WTC11 (cell line): ENCODE measurements around the gene BNC1. TPM values are rescaled to one million over a fixed set of nuclear protein-coding genes. Genes with fewer than 3 reads are reported as not detected.

ENCODE experiments used
- ATAC-seq: fragments of 200-7000 bp; cut with Tn5 transposase; 2 replicates; pipeline ENCODE4 v1.10.0; 2021; ENCODE audit warnings: mild to moderate bottlenecking, moderate library complexity
- CTCF ChIA-PET: fragments of 300-600 bp; sonication (Branson Sonifier 250); formaldehyde crosslinking; loops from one replicate; lab custom pipeline; 2021; ENCODE audit warnings: antibody characterized with exemption; lab: Charles Lee
- POLR2A ChIA-PET: fragments of 350-600 bp; sonication (Branson Sonifier 250); formaldehyde crosslinking; loops from one replicate; lab custom pipeline; 2021; ENCODE audit warnings: antibody characterized with exemption; lab: Charles Lee
- DNase-seq: peaks from one replicate; pipeline ENCODE4 v3.0.0; 2021; ENCODE audit warnings: low spot score
- H3K27ac Mint-ChIP-seq: 2 replicates; pipeline ENCODE4 v1.8.0; 2021; ENCODE audit warnings: mixed read lengths
- H3K27me3 Mint-ChIP-seq: 2 replicates; pipeline ENCODE4 v1.8.0; 2021; ENCODE audit warnings: low read depth, mild to moderate bottlenecking, moderate library complexity, mixed read lengths
- H3K36me3 Mint-ChIP-seq: 2 replicates; pipeline ENCODE4 v1.8.0; 2021; ENCODE audit warnings: mixed read lengths
- H3K4me1 Mint-ChIP-seq: 2 replicates; pipeline ENCODE4 v1.8.0; 2022; ENCODE audit warnings: mixed read lengths
- H3K4me3 Mint-ChIP-seq: 2 replicates; pipeline ENCODE4 v1.8.0; 2021; ENCODE audit warnings: mild to moderate bottlenecking, moderate library complexity, mixed read lengths
- H3K9me3 Mint-ChIP-seq: 2 replicates; pipeline ENCODE4 v1.8.0; 2021; ENCODE audit warnings: mixed read lengths
- CBFB ChIP-seq: sonication (generic); formaldehyde crosslinking; IDR thresholded peaks from 2 replicates; pipeline ENCODE4 v1.8.1; 2022; ENCODE audit warnings: mild to moderate bottlenecking, low read depth, missing genetic modification reagents
- ESRRA ChIP-seq: sonication (generic); formaldehyde crosslinking; IDR thresholded peaks from 2 replicates; pipeline ENCODE4 v1.8.1; 2022; ENCODE audit warnings: mild to moderate bottlenecking, missing genetic modification reagents, borderline replicate concordance
- FOXJ3 ChIP-seq: sonication (generic); formaldehyde crosslinking; IDR thresholded peaks from 2 replicates; pipeline ENCODE4 v1.9.0; 2021; ENCODE audit warnings: missing genetic modification reagents, mild to moderate bottlenecking, borderline replicate concordance
- GABPB1 ChIP-seq: sonication (generic); formaldehyde crosslinking; IDR thresholded peaks from 2 replicates; pipeline ENCODE4 v1.8.1; 2023; ENCODE audit warnings: mild to moderate bottlenecking, missing genetic modification reagents
- GRHL2 ChIP-seq: fragments of 250-450 bp; sonication (Bioruptor Pico); IDR thresholded peaks from 2 replicates; pipeline ENCODE4 v1.8.0; 2022; ENCODE audit warnings: mild to moderate bottlenecking, moderate library complexity; ENCODE audit not compliant: insufficient replicate concordance, severe bottlenecking
- IRF2 ChIP-seq: sonication (generic); formaldehyde crosslinking; IDR thresholded peaks from 2 replicates; pipeline ENCODE4 v1.8.0; 2022; ENCODE audit warnings: low read depth, missing genetic modification reagents, borderline replicate concordance
- NFATC4 ChIP-seq: fragments of 250-450 bp; sonication (Bioruptor Pico); IDR thresholded peaks from 2 replicates; pipeline ENCODE4 v1.9.0; 2021; ENCODE audit warnings: mild to moderate bottlenecking
- NFE2L1 ChIP-seq: sonication (generic); formaldehyde crosslinking; IDR thresholded peaks from 2 replicates; pipeline ENCODE4 v1.8.1; 2023; ENCODE audit warnings: missing genetic modification reagents
- NFYB ChIP-seq: sonication (generic); formaldehyde crosslinking; conservative IDR thresholded peaks from 2 replicates; pipeline ENCODE4 v1.8.0; 2022; ENCODE audit warnings: low read depth, missing genetic modification reagents
- OVOL2 ChIP-seq: fragments of 250-450 bp; sonication (Bioruptor Pico); IDR thresholded peaks from 2 replicates; pipeline ENCODE4 v1.9.0; 2021; ENCODE audit warnings: mild to moderate bottlenecking, borderline replicate concordance
- PRRX2 ChIP-seq: fragments of 250-450 bp; sonication (Bioruptor Pico); IDR thresholded peaks from 2 replicates; pipeline ENCODE4 v1.8.0; 2021; ENCODE audit warnings: mild to moderate bottlenecking
- RELA ChIP-seq: sonication (generic); formaldehyde crosslinking; IDR thresholded peaks from 2 replicates; pipeline ENCODE4 v1.8.1; 2022; ENCODE audit warnings: missing genetic modification reagents, mild to moderate bottlenecking, borderline replicate concordance
- RORB ChIP-seq: fragments of 250-450 bp; sonication (Bioruptor Pico); IDR thresholded peaks from 2 replicates; pipeline ENCODE4 v1.9.0; 2021; ENCODE audit warnings: mild to moderate bottlenecking
- SMAD3 ChIP-seq: sonication (generic); formaldehyde crosslinking; IDR thresholded peaks from 2 replicates; pipeline ENCODE4 v1.8.0; 2022; ENCODE audit warnings: missing genetic modification reagents, mild to moderate bottlenecking, borderline replicate concordance
- TP53 ChIP-seq: sonication (generic); formaldehyde crosslinking; IDR thresholded peaks from 2 replicates; pipeline ENCODE4 v1.8.1; 2023; ENCODE audit warnings: mild to moderate bottlenecking, missing genetic modification reagents
- ZNF416 ChIP-seq: fragments of 250-450 bp; sonication (Bioruptor Pico); IDR thresholded peaks from 2 replicates; pipeline ENCODE4 v1.9.0; 2021; ENCODE audit warnings: mild to moderate bottlenecking, inconsistent platforms
- ZNF423 ChIP-seq: fragments of 250-450 bp; sonication (Bioruptor Pico); IDR thresholded peaks from 2 replicates; pipeline ENCODE4 v2.1.2; 2022; ENCODE audit warnings: mild to moderate bottlenecking, moderate library complexity
- ZNF671 ChIP-seq: fragments of 250-450 bp; sonication (Bioruptor Pico); IDR thresholded peaks from 2 replicates; pipeline ENCODE4 v1.8.0; 2021; ENCODE audit warnings: mild to moderate bottlenecking
- total RNA-seq: library from RNA; stranded (reverse); gene quantifications from 3 replicates; pipeline ENCODE4 v1.2.3, GENCODE V29; 2021
- TF ChIP-seq, protein P1 (sequence below): sonication (generic); formaldehyde crosslinking; IDR thresholded peaks from 2 replicates; pipeline ENCODE4 v1.8.1; 2023; ENCODE audit warnings: mild to moderate bottlenecking, missing genetic modification reagents, moderate library complexity
- TF ChIP-seq, protein P2 (sequence below): fragments of 250-450 bp; sonication (Bioruptor Pico); conservative IDR thresholded peaks from 2 replicates; pipeline ENCODE4 v1.9.0; 2021; ENCODE audit warnings: mild to moderate bottlenecking
- TF ChIP-seq, protein P3 (sequence below): sonication (generic); formaldehyde crosslinking; IDR thresholded peaks from 2 replicates; pipeline ENCODE4 v1.8.1; 2022; ENCODE audit warnings: low read depth, missing genetic modification reagents, borderline replicate concordance
- TF ChIP-seq, protein P4 (sequence below): sonication (generic); formaldehyde crosslinking; IDR thresholded peaks from 2 replicates; pipeline ENCODE4 v1.8.0; 2022; ENCODE audit warnings: missing genetic modification reagents
- TF ChIP-seq, protein P5 (sequence below): sonication (generic); formaldehyde crosslinking; IDR thresholded peaks from 2 replicates; pipeline ENCODE4 v1.8.0; 2022; ENCODE audit warnings: mild to moderate bottlenecking, missing genetic modification reagents
- TF ChIP-seq, protein P6 (sequence below): sonication (generic); formaldehyde crosslinking; IDR thresholded peaks from 2 replicates; pipeline ENCODE4 v1.8.0; 2022; ENCODE audit warnings: mild to moderate bottlenecking, missing genetic modification reagents

The BNC1 gene
- total RNA-seq, 1 experiment from 2014 or later: 0.11 TPM

DNA sequence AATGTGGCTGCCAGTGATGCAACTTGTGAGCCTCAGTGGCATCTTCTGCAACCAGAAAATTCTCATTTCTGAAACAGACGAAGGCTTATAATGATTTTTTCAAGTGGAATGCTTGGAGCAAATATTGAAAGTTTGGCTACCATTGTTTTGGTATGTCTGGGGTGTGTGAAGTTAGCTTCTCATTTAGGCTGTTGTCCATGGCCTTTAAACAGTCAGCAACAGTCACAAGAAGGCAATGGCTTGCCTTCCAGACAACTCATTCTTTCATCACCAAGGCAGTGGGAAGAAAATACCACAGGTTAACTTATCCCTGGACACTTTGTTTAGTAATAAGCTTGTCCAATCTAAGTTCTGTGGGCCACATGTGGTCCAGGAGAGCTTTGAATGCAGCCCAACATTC, 4.7 kb upstream of the BNC1 start (continued):
- TF ChIP-seq NFYB (CRISPR knock-in tag): no peak
- TF ChIP-seq, protein P1, sequence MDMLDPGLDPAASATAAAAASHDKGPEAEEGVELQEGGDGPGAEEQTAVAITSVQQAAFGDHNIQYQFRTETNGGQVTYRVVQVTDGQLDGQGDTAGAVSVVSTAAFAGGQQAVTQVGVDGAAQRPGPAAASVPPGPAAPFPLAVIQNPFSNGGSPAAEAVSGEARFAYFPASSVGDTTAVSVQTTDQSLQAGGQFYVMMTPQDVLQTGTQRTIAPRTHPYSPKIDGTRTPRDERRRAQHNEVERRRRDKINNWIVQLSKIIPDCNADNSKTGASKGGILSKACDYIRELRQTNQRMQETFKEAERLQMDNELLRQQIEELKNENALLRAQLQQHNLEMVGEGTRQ (CRISPR knock-in tag): no peak
- no peak for TF ChIP-seq ESRRA (CRISPR knock-in tag)
- no peak for TF ChIP-seq RELA (CRISPR knock-in tag)
- TF ChIP-seq, protein P2, sequence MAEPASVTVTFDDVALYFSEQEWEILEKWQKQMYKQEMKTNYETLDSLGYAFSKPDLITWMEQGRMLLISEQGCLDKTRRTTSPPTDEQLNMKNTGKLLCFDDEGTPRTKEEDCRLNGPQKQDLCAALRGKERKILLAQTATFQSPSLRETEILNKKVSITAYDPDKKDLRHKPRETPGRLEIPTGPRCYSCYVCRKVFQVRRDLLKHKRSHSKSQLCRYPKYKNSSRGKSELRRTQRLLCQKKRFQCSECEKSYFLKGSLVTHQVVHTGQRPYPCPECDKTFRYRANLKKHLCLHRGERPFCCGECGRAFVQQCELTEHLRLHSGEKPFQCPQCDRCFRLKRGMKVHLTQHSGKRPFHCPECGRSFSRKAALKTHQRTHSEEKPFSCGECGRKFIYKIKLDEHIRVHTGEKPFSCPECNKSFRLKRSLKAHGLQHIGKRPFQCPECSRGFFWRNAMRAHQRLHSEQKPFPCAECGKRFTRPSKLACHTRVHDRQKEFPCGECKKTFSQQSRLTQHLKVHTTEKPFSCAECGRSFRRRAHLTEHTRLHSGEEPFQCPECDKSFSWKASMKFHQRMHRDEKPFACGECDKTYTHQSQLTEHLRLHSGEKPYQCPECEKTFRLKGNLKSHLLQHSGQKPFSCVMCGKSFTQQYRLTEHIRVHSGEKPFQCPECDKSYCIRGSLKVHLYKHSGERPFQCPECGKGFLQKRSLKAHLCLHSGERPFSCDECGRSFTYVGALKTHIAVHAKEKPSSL: no peak
- no peak for TF ChIP-seq GRHL2 (CRISPR knock-in tag)
- no peak for TF ChIP-seq ZNF423
- TF ChIP-seq GABPB1 (CRISPR knock-in tag): no peak
- TF ChIP-seq IRF2: no peak
- TF ChIP-seq, protein P3, sequence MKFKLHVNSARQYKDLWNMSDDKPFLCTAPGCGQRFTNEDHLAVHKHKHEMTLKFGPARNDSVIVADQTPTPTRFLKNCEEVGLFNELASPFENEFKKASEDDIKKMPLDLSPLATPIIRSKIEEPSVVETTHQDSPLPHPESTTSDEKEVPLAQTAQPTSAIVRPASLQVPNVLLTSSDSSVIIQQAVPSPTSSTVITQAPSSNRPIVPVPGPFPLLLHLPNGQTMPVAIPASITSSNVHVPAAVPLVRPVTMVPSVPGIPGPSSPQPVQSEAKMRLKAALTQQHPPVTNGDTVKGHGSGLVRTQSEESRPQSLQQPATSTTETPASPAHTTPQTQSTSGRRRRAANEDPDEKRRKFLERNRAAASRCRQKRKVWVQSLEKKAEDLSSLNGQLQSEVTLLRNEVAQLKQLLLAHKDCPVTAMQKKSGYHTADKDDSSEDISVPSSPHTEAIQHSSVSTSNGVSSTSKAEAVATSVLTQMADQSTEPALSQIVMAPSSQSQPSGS: no peak
- no peak for TF ChIP-seq TP53 (CRISPR knock-in tag)
- TF ChIP-seq PRRX2 (CRISPR knock-in tag): no peak

DNA sequence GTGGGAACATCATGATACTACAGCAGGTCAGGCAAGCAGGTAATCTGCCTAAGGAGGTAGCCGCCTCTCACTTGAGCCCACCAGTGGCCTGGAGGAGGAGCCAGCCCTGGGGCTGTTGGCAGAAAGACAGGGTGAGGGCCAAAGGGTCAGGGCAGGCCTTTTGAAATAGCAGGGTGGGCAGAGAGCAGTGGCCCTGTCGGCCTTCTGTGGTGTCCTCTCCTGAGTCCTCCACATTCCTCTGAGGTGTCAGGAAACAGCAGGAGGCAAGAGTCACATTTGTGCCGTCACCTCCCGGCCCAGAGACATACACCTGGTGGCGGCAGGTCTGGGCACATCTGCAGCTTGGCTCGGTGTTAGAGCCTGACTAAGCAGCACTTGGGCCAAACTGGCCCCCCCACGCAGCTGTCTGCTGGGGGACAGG, 3.9 kb upstream of the BNC1 start:
- H3K27ac Mint-ChIP-seq: no peak overlapping the region
- POLR2A ChIA-PET: no interaction called here
- H3K9me3 Mint-ChIP-seq: peaks cover 8% of the 10 kb centered on the region
- H3K4me3 Mint-ChIP-seq: no peak overlapping the region
- H3K36me3 Mint-ChIP-seq: no peaks in the 10 kb centered on the region
- DNase-seq: peak; percentile 15
- CTCF ChIA-PET: interaction anchor here (0.6 to 1.3 kb wide), 5 partner anchors 40 to 158 kb away, joined by 3 to 6 read pairs (median 4); no protein-coding TSS in a partner anchor
- no peak for TF ChIP-seq ZNF671
- TF ChIP-seq, protein P4, sequence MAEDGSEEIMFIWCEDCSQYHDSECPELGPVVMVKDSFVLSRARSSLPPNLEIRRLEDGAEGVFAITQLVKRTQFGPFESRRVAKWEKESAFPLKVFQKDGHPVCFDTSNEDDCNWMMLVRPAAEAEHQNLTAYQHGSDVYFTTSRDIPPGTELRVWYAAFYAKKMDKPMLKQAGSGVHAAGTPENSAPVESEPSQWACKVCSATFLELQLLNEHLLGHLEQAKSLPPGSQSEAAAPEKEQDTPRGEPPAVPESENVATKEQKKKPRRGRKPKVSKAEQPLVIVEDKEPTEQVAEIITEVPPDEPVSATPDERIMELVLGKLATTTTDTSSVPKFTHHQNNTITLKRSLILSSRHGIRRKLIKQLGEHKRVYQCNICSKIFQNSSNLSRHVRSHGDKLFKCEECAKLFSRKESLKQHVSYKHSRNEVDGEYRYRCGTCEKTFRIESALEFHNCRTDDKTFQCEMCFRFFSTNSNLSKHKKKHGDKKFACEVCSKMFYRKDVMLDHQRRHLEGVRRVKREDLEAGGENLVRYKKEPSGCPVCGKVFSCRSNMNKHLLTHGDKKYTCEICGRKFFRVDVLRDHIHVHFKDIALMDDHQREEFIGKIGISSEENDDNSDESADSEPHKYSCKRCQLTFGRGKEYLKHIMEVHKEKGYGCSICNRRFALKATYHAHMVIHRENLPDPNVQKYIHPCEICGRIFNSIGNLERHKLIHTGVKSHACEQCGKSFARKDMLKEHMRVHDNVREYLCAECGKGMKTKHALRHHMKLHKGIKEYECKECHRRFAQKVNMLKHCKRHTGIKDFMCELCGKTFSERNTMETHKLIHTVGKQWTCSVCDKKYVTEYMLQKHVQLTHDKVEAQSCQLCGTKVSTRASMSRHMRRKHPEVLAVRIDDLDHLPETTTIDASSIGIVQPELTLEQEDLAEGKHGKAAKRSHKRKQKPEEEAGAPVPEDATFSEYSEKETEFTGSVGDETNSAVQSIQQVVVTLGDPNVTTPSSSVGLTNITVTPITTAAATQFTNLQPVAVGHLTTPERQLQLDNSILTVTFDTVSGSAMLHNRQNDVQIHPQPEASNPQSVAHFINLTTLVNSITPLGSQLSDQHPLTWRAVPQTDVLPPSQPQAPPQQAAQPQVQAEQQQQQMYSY (CRISPR knock-in tag): no peak
- TF ChIP-seq IRF2: no peak
- no peak for TF ChIP-seq TP53 (CRISPR knock-in tag)
- no peak for TF ChIP-seq GABPB1 (CRISPR knock-in tag)
- TF ChIP-seq NFATC4 (CRISPR knock-in tag): no peak
- TF ChIP-seq, protein P5, sequence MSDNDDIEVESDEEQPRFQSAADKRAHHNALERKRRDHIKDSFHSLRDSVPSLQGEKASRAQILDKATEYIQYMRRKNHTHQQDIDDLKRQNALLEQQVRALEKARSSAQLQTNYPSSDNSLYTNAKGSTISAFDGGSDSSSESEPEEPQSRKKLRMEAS (CRISPR knock-in tag): no peak
- no peak for TF ChIP-seq CBFB (CRISPR knock-in tag)
- TF ChIP-seq RORB: no peak
- no peak for TF ChIP-seq FOXJ3 (CRISPR knock-in tag)
- no peak for TF ChIP-seq NFE2L1 (CRISPR knock-in tag)
- no peak for TF ChIP-seq GRHL2 (CRISPR knock-in tag)
- no peak for TF ChIP-seq SMAD3 (CRISPR knock-in tag)
- no peak for TF ChIP-seq ZNF416 (CRISPR knock-in tag)
- TF ChIP-seq OVOL2: no peak
- TF ChIP-seq, protein P6, sequence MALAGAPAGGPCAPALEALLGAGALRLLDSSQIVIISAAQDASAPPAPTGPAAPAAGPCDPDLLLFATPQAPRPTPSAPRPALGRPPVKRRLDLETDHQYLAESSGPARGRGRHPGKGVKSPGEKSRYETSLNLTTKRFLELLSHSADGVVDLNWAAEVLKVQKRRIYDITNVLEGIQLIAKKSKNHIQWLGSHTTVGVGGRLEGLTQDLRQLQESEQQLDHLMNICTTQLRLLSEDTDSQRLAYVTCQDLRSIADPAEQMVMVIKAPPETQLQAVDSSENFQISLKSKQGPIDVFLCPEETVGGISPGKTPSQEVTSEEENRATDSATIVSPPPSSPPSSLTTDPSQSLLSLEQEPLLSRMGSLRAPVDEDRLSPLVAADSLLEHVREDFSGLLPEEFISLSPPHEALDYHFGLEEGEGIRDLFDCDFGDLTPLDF: no peak
- 0 out of 2 replicates have a peak, but pooled peaks cover 5% of the 10 kb centered on the region for H3K4me1 Mint-ChIP-seq
- 0 out of 2 replicates have a peak, but pooled peaks have one; percentile 4 for ATAC-seq
- peaks cover 40% of the 10 kb centered on the region for H3K27me3 Mint-ChIP-seq
